GM18858 (cell line): ENCODE results near the gene DUSP22.

Experiments used
- ATAC-seq: cut with Tn5 transposase; IDR thresholded peaks from one replicate; pipeline ENCODE4 v1.9.1; 2021; ENCODE audit not compliant: unreplicated experiment

DUSP22 gene

DNA sequence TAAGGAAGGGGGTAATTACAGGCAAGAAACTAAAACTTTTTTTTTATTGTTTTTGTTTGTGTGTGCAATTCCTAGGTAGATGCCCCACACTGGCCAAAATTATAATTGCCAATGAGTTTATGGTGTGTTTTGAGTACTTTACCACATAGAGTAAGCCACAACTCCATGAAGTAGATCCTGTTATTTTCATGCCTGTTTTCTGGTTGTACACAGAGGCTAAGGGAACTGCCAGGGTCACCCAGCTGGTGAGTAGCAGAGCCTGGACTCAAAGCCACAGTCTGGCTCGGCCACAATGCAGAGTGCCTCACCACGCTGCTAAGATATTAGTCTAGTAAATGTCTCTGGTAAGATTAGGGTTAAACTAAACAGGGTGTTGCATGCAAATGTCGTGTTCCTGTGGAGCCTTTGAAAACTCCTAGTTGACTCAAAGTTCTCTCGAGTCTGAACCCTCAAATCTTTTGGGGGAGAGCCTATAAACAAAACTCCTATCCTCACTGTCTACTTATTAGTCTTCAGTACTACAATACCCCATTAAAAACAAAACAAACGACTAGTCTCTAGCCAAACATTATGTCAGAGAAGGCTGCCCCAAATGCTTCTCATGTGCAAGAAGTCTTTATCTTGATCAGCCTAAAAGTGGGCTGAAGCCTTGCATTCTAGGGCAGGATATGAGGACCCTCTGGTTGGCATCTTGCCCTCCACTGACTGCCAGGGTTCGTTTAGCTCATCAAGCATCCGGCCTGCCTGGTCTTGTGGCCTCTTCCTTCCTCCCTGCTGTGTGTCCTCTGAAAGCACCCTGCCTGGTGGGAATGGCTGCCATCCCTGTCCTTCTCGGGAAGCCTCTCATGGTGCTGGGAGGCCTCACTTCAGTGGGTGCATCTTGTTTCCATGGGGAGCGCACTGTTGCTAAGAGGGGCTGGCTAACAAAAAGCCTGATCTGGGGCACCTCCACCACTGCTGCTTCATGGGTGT is 4.2 kb downstream of the DUSP22 start:
- ATAC-seq: peak; percentile 29

DNA sequence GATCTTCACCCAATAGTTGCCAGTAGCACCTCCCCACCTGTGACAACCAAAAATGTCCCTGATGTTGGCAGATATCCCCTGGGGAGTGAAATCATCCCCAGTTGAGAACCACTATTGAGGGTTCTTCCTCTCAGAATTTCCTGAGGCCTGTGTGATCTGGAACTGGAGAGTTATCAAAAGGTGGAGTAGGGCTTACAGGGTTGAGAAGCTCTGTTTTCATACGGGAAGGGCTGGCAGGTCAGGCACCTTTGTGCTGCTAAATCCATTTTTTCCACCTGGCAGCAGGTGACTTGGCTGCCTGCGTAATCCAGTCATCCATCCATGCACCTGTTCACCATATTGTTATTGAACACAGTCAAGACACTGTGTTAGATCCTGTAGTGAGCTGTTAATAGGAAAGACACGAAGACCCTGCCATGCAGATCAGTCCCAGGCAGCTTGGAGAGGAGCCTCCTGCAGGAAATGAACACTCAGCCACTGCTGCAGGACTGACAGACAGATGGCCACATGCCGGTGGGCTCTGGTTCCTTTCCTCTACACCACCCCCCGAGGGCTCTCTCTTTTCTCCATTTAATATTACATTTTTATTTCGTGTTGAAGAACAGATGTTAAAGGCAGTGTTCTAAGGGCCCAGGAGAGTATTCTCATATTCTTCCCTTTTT is 5.4 kb downstream of the DUSP22 start:
- ATAC-seq: no peak

GRCh38 chr6:298233-299103 is 6.2 kb downstream of the DUSP22 start:
- no peak for ATAC-seq

DNA sequence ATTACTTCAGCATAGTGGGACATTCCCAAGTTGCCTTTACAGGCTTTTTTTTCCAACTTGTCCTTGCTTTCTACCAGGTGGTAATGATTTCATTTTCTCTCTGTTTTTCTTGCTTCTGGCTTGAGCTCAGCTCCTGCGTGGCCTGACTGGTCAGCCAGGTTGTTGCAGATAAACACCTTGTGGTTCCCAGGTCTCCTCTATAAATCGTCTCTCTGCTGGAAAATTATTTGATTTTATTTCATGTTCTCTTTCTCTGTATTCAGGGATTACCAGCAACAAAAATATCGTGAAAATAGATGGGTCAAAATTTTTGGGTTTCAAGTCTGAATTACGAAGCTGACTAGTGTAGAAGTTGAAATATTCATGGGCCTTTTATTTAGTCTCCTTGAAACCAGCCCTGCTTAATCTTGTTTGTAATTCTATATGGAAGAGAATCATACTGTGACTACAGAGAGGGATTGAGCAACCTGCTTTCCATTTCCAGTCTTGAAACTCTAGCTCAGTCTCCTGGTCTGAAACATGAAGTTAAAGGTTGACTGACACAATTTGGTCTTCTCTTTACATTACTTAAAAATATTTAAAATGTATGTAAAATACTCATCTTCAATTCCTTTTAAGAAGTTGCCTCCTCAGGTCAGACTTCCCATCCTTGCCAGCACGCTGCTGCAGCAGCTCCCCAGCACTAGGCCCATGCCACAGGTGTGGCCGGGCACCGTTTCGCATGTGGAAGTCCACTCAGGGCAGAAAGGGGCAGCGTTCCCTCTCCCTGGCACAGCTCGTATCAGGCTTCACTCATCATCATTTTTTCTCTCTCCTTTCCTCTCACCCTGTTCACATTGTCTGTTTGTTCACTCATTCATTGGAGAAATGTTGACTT is 7.1 kb downstream of the DUSP22 start:
- ATAC-seq: no peak

DNA sequence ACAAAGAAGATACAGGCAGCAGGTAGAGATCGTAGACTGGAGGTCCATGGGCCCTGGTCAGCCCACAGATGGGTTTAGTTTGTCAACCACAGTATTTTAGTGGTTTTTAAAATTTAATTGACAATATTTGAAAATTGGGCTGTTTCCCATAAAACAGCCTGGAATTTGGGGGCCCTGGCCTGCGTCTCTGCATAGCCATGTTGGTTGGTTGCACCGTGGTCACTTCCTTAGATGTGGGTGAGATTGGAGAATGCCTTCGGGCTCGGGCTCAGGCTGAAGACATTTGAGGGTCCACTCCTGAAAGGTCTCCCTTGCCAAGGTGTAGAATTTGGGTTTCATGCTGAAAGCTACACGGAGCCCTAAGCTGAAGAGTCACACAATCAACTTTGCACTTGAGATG is 7.7 kb downstream of the DUSP22 start:
- no peak for ATAC-seq

- ATAC-seq: no peak
Measured at GRCh38 chr6:300494-301198, 8.4 kb downstream of the DUSP22 start.

GRCh38 chr6:301526-301925 is 9.2 kb downstream of the DUSP22 start:
- ATAC-seq: no peak

DNA sequence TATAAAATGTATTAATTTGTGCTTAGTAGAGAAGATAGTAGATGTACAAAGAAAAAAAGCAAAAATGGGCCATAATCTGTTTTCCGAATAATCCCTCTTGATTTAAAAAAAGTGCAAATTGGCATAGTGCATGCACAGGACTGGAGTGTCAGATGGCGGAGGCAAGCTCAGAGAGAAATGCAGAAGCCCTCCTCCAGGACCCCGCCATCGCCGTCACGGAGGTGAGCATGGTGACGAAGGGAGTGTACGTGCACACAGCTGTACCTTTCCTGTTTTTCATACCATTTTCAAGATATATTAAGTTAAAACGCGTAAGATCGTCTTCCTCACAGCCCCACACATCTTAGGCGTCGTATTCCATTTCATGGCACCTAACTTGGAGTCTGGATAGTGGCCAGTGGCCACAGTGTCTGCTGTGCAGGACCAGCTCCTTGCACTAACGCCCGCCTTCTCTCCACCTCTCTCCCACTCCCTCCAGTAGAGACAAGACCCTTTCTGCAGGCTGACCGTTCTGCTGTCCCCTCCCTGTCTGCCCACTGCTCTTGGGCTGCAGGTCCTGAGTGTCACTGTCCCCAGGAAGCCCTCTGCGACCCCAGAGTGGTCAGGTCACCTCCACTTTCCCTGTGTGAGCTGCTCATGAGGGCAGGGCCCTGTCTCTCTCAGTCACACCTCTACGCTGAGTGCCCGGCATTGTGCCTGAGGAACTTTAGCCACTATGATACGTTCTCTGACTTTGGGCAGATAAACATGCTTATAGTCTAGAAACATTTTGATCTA is 9.8 kb downstream of the DUSP22 start:
- no peak for ATAC-seq

DNA sequence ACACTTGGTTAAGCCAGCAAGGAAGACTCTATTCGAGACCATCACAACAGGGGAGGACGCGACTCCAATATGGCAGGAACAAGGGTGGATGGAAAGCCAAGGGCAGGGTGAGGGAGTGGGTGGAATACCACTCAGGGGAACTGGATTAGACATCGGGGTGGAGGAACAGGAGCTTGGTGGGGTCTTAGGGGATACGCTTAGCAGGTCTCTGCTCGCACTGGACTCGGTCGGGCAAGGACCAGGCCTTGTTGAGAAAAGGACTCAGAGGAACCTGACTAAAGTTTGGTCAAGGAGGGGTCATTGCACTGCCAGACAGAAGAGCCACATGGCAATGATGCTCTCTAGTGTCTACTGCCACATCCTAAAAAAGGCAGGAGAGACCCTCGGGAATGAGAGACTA is 10.5 kb downstream of the DUSP22 start:
- no peak for ATAC-seq

DNA sequence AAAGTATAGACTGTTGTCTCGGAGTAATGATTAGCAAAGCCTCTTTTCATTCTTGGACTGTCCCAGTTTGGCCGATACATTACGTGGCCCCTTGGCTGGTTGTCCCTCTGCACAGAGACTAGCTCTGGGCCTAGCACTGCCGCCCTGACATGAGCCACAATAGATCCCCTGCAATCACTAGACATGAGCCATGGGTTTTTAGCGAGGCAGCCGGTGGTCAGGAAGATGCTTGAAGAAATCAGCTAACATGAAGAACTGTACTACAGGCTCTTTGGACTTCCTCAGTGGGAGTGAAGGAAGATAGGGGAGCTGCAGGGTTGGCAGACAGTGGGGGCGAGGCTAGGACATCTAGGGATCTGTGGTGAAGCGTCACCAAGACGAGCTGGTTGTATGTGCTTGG is 11.0 kb downstream of the DUSP22 start:
- ATAC-seq: no peak

DNA sequence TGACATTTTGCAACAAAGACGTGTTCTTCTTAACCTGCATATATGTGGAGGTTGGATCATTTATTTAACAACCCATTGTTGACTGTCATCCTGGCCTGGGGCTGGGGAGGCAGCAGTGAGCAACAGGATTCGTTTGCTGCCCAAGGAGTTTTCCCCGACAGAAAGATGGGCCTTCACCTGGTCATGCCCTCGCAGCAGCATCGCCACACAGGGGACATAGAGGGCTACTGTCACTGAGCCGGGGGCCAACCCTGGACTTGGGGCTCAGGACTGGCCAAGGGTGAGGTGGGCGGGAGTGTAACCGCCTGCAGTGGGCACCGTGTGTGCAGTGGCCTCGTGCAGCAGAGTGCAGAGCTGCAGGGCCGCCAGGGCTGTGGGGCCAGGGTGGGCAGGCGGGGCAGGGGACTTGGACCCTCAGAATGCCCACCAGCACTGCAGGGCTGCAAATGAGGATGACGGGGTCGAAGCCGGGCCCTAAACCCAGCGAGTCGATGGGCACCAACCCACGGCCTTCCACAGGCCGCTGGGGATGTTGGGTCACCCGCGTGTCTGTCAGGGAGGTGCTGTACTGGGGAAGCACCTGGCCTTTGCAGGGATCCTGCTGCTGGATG is 11.8 kb downstream of the DUSP22 start:
- ATAC-seq: no peak

DNA sequence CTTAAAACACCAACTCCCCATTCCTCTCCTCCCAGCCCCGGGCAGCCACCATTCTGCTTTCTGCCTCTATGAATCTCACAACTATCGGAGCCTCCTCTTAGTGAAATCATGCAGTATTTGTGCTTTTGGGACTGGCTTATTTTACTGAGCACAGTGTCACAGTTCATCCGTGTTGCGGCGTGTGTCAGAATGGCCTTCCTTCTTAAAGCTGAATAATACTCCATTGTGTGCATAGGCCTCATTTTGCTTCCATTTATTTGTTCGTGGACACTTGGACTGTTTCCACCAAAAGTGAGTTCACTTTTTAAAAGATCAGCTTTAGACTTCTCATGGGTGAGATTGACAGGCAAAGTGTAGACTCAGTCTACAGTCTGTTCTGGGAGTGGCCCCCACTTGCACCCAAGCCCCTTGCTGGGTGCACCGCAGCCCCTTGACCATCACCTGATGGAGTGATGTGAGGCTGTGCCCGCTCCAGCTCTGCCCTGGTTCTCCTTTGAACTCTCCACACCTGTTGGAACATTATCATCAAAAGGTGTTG is 12.6 kb downstream of the DUSP22 start:
- ATAC-seq: no peak

DNA sequence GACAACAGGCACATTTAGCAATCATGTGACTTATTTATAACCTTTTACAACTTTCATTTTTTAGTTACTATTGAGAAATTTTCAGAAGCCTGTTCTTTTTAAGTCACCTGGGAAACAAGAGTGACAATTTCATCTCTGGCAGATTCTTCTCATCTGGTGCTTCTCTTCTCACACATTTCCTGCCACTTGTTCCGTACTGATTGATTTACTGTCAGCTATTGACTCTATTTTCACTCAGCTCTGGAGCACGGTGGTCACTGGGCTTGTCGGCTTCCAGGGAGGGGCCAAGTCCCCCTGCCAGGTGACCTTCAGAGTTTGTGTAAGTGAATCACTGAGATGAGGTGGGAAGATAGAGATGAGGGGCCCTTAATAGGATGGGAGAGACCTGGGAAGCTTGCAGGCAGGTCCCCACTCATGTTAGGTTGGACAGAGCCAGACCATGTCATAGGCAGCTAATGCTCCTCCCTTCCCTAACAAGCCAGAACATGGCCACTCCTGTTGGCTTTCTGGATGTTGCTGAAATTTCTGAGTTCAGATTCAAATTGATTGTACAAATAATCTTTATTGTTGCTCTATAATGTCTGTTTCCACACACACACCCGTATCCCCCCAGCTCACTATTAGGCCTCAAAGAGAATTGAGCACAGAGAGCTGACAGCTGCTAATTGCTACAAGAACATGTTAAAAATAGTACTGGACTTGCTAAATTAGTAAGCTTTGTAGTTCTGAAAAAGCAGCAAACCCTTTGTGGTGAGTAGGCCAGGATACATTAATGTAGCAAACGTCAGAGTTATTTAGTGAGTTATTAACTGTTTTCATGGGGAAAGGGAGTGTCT is 13.3 kb downstream of the DUSP22 start:
- ATAC-seq: peak; percentile 84

DNA sequence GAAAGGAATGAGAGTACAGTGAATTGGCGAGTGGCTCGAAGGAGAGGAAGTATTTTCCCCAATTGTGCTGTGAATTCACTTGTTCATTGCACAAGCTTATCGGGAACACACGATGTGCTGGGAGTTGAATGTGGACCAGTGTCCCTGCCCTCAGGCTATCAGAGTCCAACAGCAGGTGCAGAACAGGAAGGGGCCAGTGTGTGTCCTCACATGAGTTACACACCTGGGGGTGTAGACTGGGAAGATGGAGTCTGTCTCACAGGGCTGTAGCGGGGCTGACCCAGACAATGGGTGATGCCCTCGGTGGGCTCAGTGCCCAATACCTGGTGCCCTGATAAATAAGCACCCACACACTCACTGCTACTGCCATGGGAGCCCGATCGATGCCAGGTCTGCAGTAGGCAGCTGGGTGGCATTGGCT is 14.4 kb downstream of the DUSP22 start:
- ATAC-seq: no peak

DNA sequence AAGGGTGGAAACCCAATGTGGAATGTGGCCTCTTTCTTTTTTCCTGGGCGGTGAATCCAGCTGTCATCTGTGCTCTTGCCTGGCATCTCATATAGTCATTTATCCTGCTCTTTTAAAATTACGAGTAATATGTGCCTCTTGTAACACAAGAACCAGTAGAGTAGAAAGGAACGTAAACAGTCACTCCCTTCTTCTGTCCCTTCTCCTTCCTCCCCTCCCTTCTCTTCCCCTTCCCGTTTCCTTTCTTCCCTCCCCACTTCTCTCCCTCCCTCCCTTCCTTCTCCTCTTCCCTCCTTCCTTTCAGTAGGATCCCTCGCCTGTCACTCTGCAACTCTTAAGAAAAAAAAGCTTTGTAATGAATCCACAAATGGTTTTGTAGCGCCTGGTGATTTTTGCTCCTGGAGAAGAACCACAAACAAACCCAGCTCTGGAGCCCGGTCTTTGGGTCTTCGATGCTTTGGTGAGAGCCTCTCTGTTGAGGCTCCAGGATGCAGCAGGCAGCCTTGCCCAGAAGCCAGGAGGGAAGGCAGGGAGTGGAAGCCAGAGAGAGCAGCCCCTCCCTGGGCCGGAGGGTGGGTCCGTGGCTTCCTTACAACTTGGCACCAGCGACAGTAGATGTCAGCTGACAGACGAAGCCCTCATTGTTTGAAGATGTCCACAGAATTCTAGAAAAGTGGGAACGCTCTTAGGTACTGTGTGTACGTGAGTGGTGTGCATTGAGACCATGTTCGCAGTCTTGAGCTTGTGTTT is 15.0 kb downstream of the DUSP22 start:
- no peak for ATAC-seq

- ATAC-seq: no peak
Measured at GRCh38 chr6:307874-308273, 15.6 kb downstream of the DUSP22 start.

DNA sequence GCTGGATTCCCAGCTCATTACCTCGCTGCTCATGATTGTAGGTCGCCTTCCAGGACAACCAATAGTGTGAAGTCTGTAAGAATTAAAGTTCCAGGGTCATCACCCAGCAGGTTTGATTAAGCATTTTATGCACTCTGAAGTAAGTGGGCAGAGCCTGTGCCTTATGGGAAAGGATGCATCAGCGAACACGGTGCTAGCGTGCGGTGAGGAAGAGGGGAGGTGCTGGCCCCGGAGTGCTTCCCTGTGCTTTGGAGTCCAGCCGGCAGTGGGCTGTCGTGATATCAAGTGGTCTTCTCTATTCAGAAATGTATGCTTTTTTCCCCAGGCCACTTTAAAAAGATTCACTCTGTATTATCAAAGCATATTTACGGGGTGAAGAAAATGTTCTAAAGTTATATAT is 16.0 kb downstream of the DUSP22 start:
- no peak for ATAC-seq
